ENCODE results near the gene TCEA2.

Gene TCEA2

DNA sequence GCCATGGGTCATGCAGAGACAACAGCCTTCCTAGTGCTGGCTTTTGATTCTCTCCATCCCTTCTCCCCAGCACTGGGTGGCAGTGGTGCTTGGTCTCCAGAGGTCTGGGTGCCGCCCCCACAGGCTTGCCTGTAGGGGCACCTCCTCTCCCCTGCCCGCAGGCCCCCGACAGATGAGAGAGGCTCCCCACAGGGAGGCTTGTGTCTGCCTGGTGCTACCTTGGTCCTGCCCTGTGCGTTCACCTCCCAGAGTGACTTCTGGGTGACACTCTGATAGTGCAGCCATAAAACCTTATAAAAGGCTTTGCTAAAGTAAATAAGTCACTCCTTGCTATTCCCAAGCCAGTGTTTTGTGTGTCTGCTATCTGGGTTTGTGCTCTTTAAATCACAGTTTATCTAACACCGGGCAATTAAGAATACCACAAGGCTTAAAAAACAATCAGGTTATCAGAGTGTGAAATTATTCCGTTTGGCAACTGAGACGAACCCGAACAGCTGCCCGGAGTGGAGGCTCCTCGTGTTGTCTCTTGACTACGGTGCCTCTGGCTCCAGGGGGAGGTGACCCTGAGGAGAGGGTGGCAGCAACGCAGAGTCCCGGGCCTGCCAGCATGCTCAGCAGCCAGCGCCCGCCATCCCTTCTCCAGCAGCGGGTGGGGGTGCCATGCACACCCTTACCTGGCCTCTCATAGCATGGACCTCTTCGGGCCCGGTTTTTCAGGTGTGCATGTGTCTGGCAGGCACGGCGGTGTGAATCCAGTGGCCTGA, 32.4 kb upstream of the TCEA2 start:
- Histone ChIP-seq H3K4me1 (ENCODE audit: control extremely low read depth in 1 of 4, control insufficient read depth in 4 of 4, insufficient read depth in 4 of 4, low read length in 3 of 4) (peaks cover 0 to 3% (median 0%) of the 10 kb centered on the region in 4 experiments), H3K4me3 (ENCODE audit: control insufficient read depth in 1 of 7, extremely low read depth in 1 of 7, insufficient read depth in 4 of 7, low read depth in 2 of 7, low read length in 6 of 7) (no peak overlapping the region), H3K27me3 (replicated peaks in 2 of 5; ENCODE audit: control insufficient read depth in 4 of 5, insufficient read depth in 5 of 5, low read length in 4 of 5) (no peaks in the 10 kb centered on the region), H3K27ac (ENCODE audit: insufficient read depth in 1 of 2, low read depth in 1 of 2, low read length in 2 of 2, poor library complexity in 1 of 2, severe bottlenecking in 2 of 2) (no peak overlapping the region), H3K9me3 (ENCODE audit: control extremely low read depth in 1 of 5, control insufficient read depth in 4 of 5, insufficient read depth in 2 of 5, low read depth in 1 of 5, low read length in 4 of 5) (no peaks in the 10 kb centered on the region), H3K36me3 (ENCODE audit: control insufficient read depth in 4 of 4, insufficient read depth in 4 of 4, low read length in 3 of 4) (peaks cover 20 to 88% (median 76%) of the 10 kb centered on the region in 4 experiments)
- DNase-seq: no peak
- 96% methylated on average over 19 of the region's 20 CpGs for WGBS (ENCODE audit: insufficient coverage)
- CTCF ChIA-PET: interaction anchor here (1.0 to 1.2 kb wide), 2 partner anchors 9 to 22 kb away, joined by 3 to 5 read pairs; no protein-coding TSS in a partner anchor
- POLR2A ChIA-PET: no interaction called here

DNA sequence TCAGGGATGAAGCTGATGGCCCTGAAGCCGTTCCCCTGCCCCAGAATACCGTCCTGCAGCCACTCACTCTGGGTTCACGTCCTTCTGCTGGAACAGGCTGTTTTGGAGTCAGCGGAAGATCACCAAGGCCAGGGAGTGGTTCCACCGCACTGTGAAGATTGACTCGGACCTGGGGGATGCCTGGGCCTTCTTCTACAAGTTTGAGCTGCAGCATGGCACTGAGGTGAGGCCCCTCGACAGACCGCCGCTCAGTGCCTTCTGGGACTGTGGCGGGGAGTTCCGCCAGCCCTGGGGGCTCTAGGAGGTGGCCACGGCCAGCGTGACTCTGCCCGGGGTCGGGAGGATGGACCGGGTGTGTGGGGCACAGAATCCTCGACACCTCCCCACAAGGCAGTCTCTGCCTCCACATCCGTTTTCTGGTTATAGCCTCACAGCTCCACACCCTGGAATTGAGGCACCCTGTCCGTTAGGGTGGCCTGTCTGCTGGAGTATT, 31.1 kb upstream of the TCEA2 start:
- Histone ChIP-seq H3K27me3 (replicated peaks in 2 of 5; ENCODE audit: control insufficient read depth in 4 of 5, insufficient read depth in 5 of 5, low read length in 4 of 5) (no peaks in the 10 kb centered on the region), H3K36me3 (ENCODE audit: control insufficient read depth in 4 of 4, insufficient read depth in 4 of 4, low read length in 3 of 4) (peaks cover 17 to 75% (median 71%) of the 10 kb centered on the region in 4 experiments), H3K4me3 (ENCODE audit: control insufficient read depth in 1 of 7, extremely low read depth in 1 of 7, insufficient read depth in 4 of 7, low read depth in 2 of 7, low read length in 6 of 7) (no peak overlapping the region), H3K4me1 (ENCODE audit: control extremely low read depth in 1 of 4, control insufficient read depth in 4 of 4, insufficient read depth in 4 of 4, low read length in 3 of 4) (peaks cover 0 to 16% (median 8%) of the 10 kb centered on the region in 4 experiments), H3K9me3 (ENCODE audit: control extremely low read depth in 1 of 5, control insufficient read depth in 4 of 5, insufficient read depth in 2 of 5, low read depth in 1 of 5, low read length in 4 of 5) (no peaks in the 10 kb centered on the region), H3K27ac (ENCODE audit: insufficient read depth in 1 of 2, low read depth in 1 of 2, low read length in 2 of 2, poor library complexity in 1 of 2, severe bottlenecking in 2 of 2) (no peak overlapping the region)
- no peak for DNase-seq
- ChIA-PET POLR2A (no interaction called here), CTCF (interaction anchor here (1.0 to 1.2 kb wide), 3 partner anchors 10 to 20 kb away, joined by 3 to 5 read pairs (median 3); no protein-coding TSS in a partner anchor)
- 98% methylated on average over 19 of the region's 19 CpGs for WGBS (ENCODE audit: insufficient coverage)

DNA sequence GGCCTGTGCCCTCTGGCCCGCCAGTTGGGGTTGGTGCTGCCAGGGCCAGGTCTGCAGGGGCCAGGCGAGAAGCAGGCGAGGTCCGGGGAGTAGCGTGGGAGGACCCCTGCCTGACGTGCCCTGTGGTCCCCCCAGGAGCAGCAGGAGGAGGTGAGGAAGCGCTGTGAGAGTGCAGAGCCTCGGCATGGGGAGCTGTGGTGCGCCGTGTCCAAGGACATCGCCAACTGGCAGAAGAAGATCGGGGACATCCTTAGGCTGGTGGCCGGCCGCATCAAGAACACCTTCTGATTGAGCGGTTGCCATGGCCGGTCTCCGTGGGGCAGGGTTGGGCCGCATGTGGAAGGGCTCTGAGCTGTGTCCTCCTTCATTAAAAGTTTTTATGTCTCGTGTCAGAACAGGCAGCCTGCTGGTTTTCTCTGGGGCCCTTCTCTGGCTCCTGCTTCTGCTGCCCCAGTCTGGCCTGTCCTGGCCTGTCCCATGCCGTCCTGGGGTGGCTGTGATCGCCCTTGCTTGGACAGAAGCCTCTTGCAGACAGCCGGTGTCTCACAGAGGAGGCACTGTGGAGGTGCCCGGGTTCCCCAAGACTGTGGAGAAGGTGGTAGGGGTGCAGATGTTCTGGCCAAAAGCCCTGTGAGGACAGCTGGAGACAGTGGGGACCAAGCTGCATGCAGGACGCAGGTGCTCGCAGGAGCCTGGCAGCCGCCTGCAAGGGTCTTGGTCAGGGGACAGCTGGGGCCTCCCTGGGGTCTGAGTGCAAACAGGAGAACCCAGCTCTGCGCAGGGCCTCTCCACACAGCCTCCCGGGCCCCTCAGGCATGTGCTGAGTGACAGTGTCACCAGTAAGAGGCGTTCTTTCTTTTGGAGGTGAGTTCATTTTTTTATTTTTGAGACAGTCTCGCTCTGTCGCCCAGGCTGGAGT, 30.0 kb upstream of the TCEA2 start:
- POLR2A ChIA-PET: no interaction called here
- Histone ChIP-seq H3K4me3 (ENCODE audit: control insufficient read depth in 1 of 7, extremely low read depth in 1 of 7, insufficient read depth in 4 of 7, low read depth in 2 of 7, low read length in 6 of 7) (no peak overlapping the region), H3K27ac (ENCODE audit: insufficient read depth in 1 of 2, low read depth in 1 of 2, low read length in 2 of 2, poor library complexity in 1 of 2, severe bottlenecking in 2 of 2) (no peak overlapping the region), H3K27me3 (replicated peaks in 2 of 5; ENCODE audit: control insufficient read depth in 4 of 5, insufficient read depth in 5 of 5, low read length in 4 of 5) (peaks cover 0 to 7% (median 2%) of the 10 kb centered on the region in 5 experiments), H3K36me3 (ENCODE audit: control insufficient read depth in 4 of 4, insufficient read depth in 4 of 4, low read length in 3 of 4) (peaks cover 11 to 64% (median 60%) of the 10 kb centered on the region in 4 experiments), H3K9me3 (ENCODE audit: control extremely low read depth in 1 of 5, control insufficient read depth in 4 of 5, insufficient read depth in 2 of 5, low read depth in 1 of 5, low read length in 4 of 5) (no peaks in the 10 kb centered on the region), H3K4me1 (ENCODE audit: control extremely low read depth in 1 of 4, control insufficient read depth in 4 of 4, insufficient read depth in 4 of 4, low read length in 3 of 4) (peaks cover 0 to 25% (median 19%) of the 10 kb centered on the region in 4 experiments)
- WGBS (ENCODE audit: insufficient coverage): 96% methylated on average over 30 of the region's 31 CpGs
- no peak for DNase-seq
- CTCF ChIA-PET: interaction anchor here (1.2 kb wide), 1 partner anchor 9 kb away, joined by 3 read pairs; no protein-coding TSS in a partner anchor

DNA sequence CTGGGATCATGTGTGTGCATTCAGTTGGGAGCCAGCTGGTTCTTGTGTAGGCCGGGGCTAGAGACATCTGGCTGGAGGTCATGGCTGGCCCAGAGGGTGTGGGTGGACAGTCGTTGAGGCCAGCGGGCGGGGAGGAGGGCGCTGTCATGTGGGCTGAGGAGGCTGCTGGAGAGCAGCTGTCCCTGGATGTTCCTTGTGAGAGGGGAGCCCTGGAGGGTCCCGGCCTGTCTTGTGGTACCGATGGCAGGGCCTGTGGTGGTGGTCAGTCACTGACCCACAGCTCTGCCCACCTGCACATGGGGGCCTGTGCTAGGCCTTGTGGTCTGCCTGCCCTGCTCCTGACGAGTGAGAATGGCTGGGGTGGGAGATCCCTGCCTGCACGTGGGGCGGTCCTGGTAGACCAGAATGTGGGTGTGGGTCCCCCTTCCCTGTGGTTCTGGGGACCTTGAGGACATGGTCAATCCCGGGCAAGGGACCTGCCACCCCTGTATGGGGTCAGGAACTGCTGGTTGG, 29.0 kb upstream of the TCEA2 start:
- H3K4me1 ChIP-seq (ENCODE audit: control extremely low read depth in 1 of 4, control insufficient read depth in 4 of 4, insufficient read depth in 4 of 4, low read length in 3 of 4): peaks cover 0 to 34% (median 28%) of the 10 kb centered on the region in 4 experiments

DNA sequence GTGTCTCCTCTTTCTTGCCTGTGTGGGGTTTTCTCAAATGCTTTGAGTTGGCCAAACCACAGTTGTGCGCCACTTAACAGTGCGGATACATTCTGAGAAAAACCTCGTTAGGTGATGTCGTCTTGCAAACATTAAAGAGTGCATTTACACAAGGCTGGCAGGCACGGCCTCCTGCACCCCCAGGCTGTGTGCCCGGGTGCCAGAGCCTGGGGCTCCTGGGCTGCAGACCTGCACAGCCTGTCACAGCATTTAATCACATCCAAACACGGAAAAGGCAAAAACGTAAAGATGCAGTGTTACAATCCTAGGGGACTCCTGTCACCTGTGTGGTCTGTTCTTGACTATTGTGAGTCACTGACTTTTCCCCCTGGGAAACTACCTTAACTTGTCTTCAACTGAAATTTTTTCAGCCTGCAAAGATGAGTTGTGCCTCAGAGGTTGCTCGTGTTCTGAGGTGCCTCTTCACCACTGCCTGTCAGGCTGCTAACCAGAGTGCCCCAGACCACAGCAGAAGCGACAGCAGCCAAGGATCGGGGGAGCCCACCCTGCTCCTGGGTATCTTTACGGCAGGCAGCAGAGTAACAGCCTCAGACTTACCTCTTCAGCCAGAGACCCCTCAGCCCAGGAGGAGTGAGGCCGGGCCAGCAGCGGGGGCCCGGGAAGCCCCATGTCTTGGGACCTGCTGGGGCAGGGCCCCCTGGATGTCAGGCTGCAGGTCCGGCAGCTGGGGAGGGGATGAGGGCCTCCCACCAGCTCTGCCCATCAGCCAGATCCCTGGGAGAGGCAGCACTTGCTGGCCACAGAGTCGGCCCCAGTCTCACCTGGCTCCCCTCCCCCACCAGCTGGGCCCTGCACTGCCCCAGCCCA, 27.7 kb upstream of the TCEA2 start:
- Histone ChIP-seq H3K9me3 (ENCODE audit: control extremely low read depth in 1 of 5, control insufficient read depth in 4 of 5, insufficient read depth in 2 of 5, low read depth in 1 of 5, low read length in 4 of 5) (no peaks in the 10 kb centered on the region), H3K4me1 (ENCODE audit: control extremely low read depth in 1 of 4, control insufficient read depth in 4 of 4, insufficient read depth in 4 of 4, low read length in 3 of 4) (peaks cover 6 to 47% (median 40%) of the 10 kb centered on the region in 4 experiments), H3K4me3 (ENCODE audit: control insufficient read depth in 1 of 7, extremely low read depth in 1 of 7, insufficient read depth in 4 of 7, low read depth in 2 of 7, low read length in 6 of 7) (no peak overlapping the region), H3K27me3 (replicated peaks in 2 of 5; ENCODE audit: control insufficient read depth in 4 of 5, insufficient read depth in 5 of 5, low read length in 4 of 5) (peaks cover 0 to 8% (median 2%) of the 10 kb centered on the region in 5 experiments), H3K27ac (ENCODE audit: insufficient read depth in 1 of 2, low read depth in 1 of 2, low read length in 2 of 2, poor library complexity in 1 of 2, severe bottlenecking in 2 of 2) (no peak overlapping the region), H3K36me3 (ENCODE audit: control insufficient read depth in 4 of 4, insufficient read depth in 4 of 4, low read length in 3 of 4) (peaks cover 5 to 44% (median 39%) of the 10 kb centered on the region in 4 experiments)
- CTCF ChIA-PET: interaction anchor here (1.2 to 7.5 kb wide), 2 partner anchors 20 to 79 kb away, joined by 3 to 187 read pairs; partner anchors contain the start of genes SOX18 and TCEA2
- POLR2A ChIA-PET: no interaction called here
- DNase-seq: no peak
- WGBS (ENCODE audit: insufficient coverage): 96% methylated on average over 11 of the region's 17 CpGs

More for the DNA sequence above, 29.0 kb upstream of the TCEA2 start:
- no peaks in the 10 kb centered on the region for H3K9me3 ChIP-seq (ENCODE audit: control extremely low read depth in 1 of 5, control insufficient read depth in 4 of 5, insufficient read depth in 2 of 5, low read depth in 1 of 5, low read length in 4 of 5)
- H3K27me3 ChIP-seq (replicated peaks in 2 of 5; ENCODE audit: control insufficient read depth in 4 of 5, insufficient read depth in 5 of 5, low read length in 4 of 5): peaks cover 0 to 8% (median 2%) of the 10 kb centered on the region in 5 experiments
- H3K27ac ChIP-seq (ENCODE audit: insufficient read depth in 1 of 2, low read depth in 1 of 2, low read length in 2 of 2, poor library complexity in 1 of 2, severe bottlenecking in 2 of 2): no peak overlapping the region
- peaks cover 8 to 57% (median 51%) of the 10 kb centered on the region in 4 experiments for H3K36me3 ChIP-seq (ENCODE audit: control insufficient read depth in 4 of 4, insufficient read depth in 4 of 4, low read length in 3 of 4)
- WGBS (ENCODE audit: insufficient coverage): 95% methylated on average over 11 of the region's 11 CpGs
- H3K4me3 ChIP-seq (ENCODE audit: control insufficient read depth in 1 of 7, extremely low read depth in 1 of 7, insufficient read depth in 4 of 7, low read depth in 2 of 7, low read length in 6 of 7): no peak overlapping the region
- no peak for DNase-seq
- ChIA-PET POLR2A (no interaction called here), CTCF (interaction anchor here (0.7 kb wide), 1 partner anchor 10 kb away, joined by 4 read pairs; no protein-coding TSS in a partner anchor)

DNA sequence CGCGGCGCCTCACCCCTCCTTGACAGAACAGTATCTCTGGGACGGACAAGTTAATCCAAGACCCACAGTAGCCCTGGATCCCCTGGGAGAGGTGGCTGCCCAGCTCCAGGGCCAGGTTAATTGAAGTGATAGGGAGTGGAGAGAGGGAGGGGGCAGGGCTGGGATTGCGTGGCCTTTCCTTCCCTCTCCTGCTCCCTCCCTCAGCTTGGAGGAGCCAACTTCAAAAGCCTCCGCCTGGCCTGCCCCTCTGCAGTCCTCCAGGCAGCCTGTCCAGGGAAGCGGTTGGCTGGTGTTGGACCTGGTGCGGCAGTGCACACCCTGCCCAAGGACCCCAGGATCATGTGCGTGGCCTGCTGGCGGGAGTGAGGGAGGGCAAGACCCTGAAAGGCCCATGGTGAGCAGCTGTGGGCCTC, 27.1 kb upstream of the TCEA2 start, which contains the start of gene C20orf204:
C20orf204 (plus strand) TSS at position 250 of the 413 bp plus-strand sequence; CDS start at position 392, 142 bp downstream.
- ChIA-PET POLR2A (no interaction called here), CTCF (interaction anchor here (1.2 to 7.5 kb wide), 3 partner anchors 20 to 79 kb away, joined by 3 to 187 read pairs (median 7); partner anchors contain the start of genes SOX18 and TCEA2)
- DNase-seq: no peak
- peaks cover 5 to 37% (median 32%) of the 10 kb centered on the region in 4 experiments for H3K36me3 ChIP-seq (ENCODE audit: control insufficient read depth in 4 of 4, insufficient read depth in 4 of 4, low read length in 3 of 4)
- H3K4me1 ChIP-seq (ENCODE audit: control extremely low read depth in 1 of 4, control insufficient read depth in 4 of 4, insufficient read depth in 4 of 4, low read length in 3 of 4): peaks cover 7 to 54% (median 47%) of the 10 kb centered on the region in 4 experiments
- no peaks in the 10 kb centered on the region for H3K9me3 ChIP-seq (ENCODE audit: control extremely low read depth in 1 of 5, control insufficient read depth in 4 of 5, insufficient read depth in 2 of 5, low read depth in 1 of 5, low read length in 4 of 5)
- H3K4me3 ChIP-seq (ENCODE audit: control insufficient read depth in 1 of 7, extremely low read depth in 1 of 7, insufficient read depth in 4 of 7, low read depth in 2 of 7, low read length in 6 of 7): no peak within 1 kb of the TSS
- no peak within 1 kb of the TSS for H3K27ac ChIP-seq (ENCODE audit: insufficient read depth in 1 of 2, low read depth in 1 of 2, low read length in 2 of 2, poor library complexity in 1 of 2, severe bottlenecking in 2 of 2)
- WGBS (ENCODE audit: insufficient coverage): 97% methylated on average over 7 of the region's 10 CpGs
- peaks cover 0 to 8% (median 2%) of the 10 kb centered on the region in 5 experiments for H3K27me3 ChIP-seq (replicated peaks in 2 of 5; ENCODE audit: control insufficient read depth in 4 of 5, insufficient read depth in 5 of 5, low read length in 4 of 5)
